Upper lobe of left lung (tissue), 4 donors: Measurements from ENCODE around the gene FLAD1.

Source experiments
- EP300 ChIP-seq, 4 donors: sonication (generic); formaldehyde crosslinking; IDR thresholded peaks; one replicate each; pipeline ENCODE4 v1.5.1; 2017; ENCODE audit warnings: antibody characterized with exemption in 4 of 4, control low read depth in 2 of 4
- POLR2A ChIP-seq, 4 donors: fragments of 450-650 bp; IDR thresholded peaks; one replicate each; pipeline ENCODE4 v1.5.1; 2016 to 2017; ENCODE audit warnings: antibody characterized with exemption in 4 of 4, mild to moderate bottlenecking in 2 of 4
- TF ChIP-seq, protein P1 (sequence below), 6 experiments: fragments of 450-650 bp in 4 of 6; fragments of 200-600 bp in 2 of 6; sonication (generic) in 2 of 6; IDR thresholded peaks; one replicate each; pipeline ENCODE4 v1.5.1; 2016 to 2019; ENCODE audit warnings: antibody characterized with exemption in 6 of 6

DNA sequence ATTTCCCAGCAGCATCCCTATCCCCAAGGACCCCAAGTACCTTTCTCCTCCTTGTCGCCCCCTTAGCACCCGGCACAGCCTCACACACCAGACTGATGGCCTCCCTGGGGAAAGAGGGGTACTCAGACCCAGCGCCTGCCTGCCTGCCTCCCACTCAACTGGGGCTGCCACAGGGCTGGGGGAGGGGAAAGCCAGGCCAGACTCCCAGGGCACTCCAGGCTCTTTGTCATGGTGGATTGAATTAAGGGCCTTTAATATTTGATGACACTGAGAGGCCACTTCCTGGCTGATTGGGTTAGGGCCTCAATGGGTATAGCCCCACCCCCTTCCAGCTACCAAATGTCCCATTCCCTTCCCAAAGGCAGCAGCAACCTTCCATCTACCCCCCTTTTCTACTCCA lies 14.4 kb upstream of the FLAD1 start:
- TF ChIP-seq, protein P1, sequence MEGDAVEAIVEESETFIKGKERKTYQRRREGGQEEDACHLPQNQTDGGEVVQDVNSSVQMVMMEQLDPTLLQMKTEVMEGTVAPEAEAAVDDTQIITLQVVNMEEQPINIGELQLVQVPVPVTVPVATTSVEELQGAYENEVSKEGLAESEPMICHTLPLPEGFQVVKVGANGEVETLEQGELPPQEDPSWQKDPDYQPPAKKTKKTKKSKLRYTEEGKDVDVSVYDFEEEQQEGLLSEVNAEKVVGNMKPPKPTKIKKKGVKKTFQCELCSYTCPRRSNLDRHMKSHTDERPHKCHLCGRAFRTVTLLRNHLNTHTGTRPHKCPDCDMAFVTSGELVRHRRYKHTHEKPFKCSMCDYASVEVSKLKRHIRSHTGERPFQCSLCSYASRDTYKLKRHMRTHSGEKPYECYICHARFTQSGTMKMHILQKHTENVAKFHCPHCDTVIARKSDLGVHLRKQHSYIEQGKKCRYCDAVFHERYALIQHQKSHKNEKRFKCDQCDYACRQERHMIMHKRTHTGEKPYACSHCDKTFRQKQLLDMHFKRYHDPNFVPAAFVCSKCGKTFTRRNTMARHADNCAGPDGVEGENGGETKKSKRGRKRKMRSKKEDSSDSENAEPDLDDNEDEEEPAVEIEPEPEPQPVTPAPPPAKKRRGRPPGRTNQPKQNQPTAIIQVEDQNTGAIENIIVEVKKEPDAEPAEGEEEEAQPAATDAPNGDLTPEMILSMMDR (IDR thresholded peaks at IDR 0.05) = no peak
- TF ChIP-seq EP300 (IDR thresholded peaks at IDR 0.05) = no peak
- no peak for TF ChIP-seq POLR2A (IDR thresholded peaks at IDR 0.05)
